Nephron (organoid): Measurements from ENCODE around the gene GJA10.

Experiments used
- H3K27ac Mint-ChIP-seq, 3 experiments: 2 replicates each; pipeline ENCODE4 v1.8.0; 2020; ENCODE audit warnings: mixed read lengths in 3 of 3, mild to moderate bottlenecking in 2 of 3, moderate library complexity in 1 of 3
- H3K27me3 Mint-ChIP-seq: 2 replicates; pipeline ENCODE4 v1.8.0; 2021; ENCODE audit warnings: low read depth, mild to moderate bottlenecking, moderate library complexity, mixed read lengths
- H3K36me3 Mint-ChIP-seq: 2 replicates; pipeline ENCODE4 v1.8.0; 2020; ENCODE audit warnings: low read depth, mixed read lengths
- H3K4me1 Mint-ChIP-seq: 2 replicates; pipeline ENCODE4 v1.8.0; 2020; ENCODE audit warnings: mixed read lengths
- H3K4me3 Mint-ChIP-seq, 3 experiments: 2 replicates each; pipeline ENCODE4 v1.8.0; 2020; ENCODE audit warnings: mild to moderate bottlenecking in 3 of 3, mixed read lengths in 3 of 3, moderate library complexity in 2 of 3
- H3K9me3 Mint-ChIP-seq: 2 replicates; pipeline ENCODE4 v1.8.0; 2020; ENCODE audit warnings: mixed read lengths
- CTCF ChIP-seq, 3 experiments: fragments of 200-600 bp; sonication (generic); IDR thresholded peaks; one replicate each; pipeline ENCODE4 v1.5.0; 2021; ENCODE audit warnings: antibody characterized with exemption in 3 of 3; ENCODE audit not compliant: unreplicated experiment in 3 of 3

Gene GJA10

GRCh38 chr6:89940225-89941027, 46.2 kb downstream of the GJA10 start:
- H3K27me3 Mint-ChIP-seq, result no peaks in the 10 kb centered on the region
- peaks cover 13% of the 10 kb centered on the region for H3K36me3 Mint-ChIP-seq
- peak overlapping the region in 1 of 3 experiments; percentile 1 for H3K27ac Mint-ChIP-seq
- peaks cover 30% of the 10 kb centered on the region for H3K4me1 Mint-ChIP-seq
- peak; percentile 74 to 83 (median 74) for TF ChIP-seq CTCF (IDR thresholded peaks at IDR 0.05; ENCODE audit: unreplicated experiment in 3 of 3)
- H3K4me3 Mint-ChIP-seq, result no peak overlapping the region
- no peaks in the 10 kb centered on the region for H3K9me3 Mint-ChIP-seq

- Mint-ChIP-seq H3K9me3 (no peaks in the 10 kb centered on the region), H3K4me3 (peak overlapping the region in 2 of 3 experiments; percentile 2 to 38), H3K36me3 (peaks cover 10% of the 10 kb centered on the region), H3K4me1 (peaks cover 30% of the 10 kb centered on the region), H3K27ac (peak overlapping the region; percentile 56 to 83 (median 71)), H3K27me3 (no peaks in the 10 kb centered on the region)
- TF ChIP-seq CTCF (IDR thresholded peaks at IDR 0.05; ENCODE audit: unreplicated experiment in 3 of 3), result no peak
These were observed 46.9 kb downstream of the GJA10 start for GRCh38 chr6:89941031-89941762.

GRCh38 chr6:89941763-89942497, 47.7 kb downstream of the GJA10 start:
- no peak for TF ChIP-seq CTCF (IDR thresholded peaks at IDR 0.05; ENCODE audit: unreplicated experiment in 3 of 3)
- H3K4me3 Mint-ChIP-seq, result peak overlapping the region in 2 of 3 experiments; percentile 2 to 38
- H3K4me1 Mint-ChIP-seq, result peaks cover 30% of the 10 kb centered on the region
- H3K27me3 Mint-ChIP-seq, result no peaks in the 10 kb centered on the region
- peak overlapping the region; percentile 56 to 83 (median 71) for H3K27ac Mint-ChIP-seq
- H3K9me3 Mint-ChIP-seq, result no peaks in the 10 kb centered on the region
- H3K36me3 Mint-ChIP-seq, result peaks cover 6% of the 10 kb centered on the region

GRCh38 chr6:89942601-89943000, 48.3 kb downstream of the GJA10 start:
- Mint-ChIP-seq H3K36me3 (peaks cover 10% of the 10 kb centered on the region), H3K27ac (peak overlapping the region in 1 of 3 experiments; percentile 83), H3K27me3 (no peaks in the 10 kb centered on the region), H3K4me3 (no peak overlapping the region), H3K4me1 (peaks cover 30% of the 10 kb centered on the region), H3K9me3 (no peaks in the 10 kb centered on the region)
- no peak for TF ChIP-seq CTCF (IDR thresholded peaks at IDR 0.05; ENCODE audit: unreplicated experiment in 3 of 3)

GRCh38 chr6:89944181-89944755, 50.0 kb downstream of the GJA10 start:
- Mint-ChIP-seq H3K4me3 (no peak overlapping the region), H3K27ac (no peak overlapping the region), H3K9me3 (no peaks in the 10 kb centered on the region), H3K4me1 (peaks cover 30% of the 10 kb centered on the region), H3K36me3 (peaks cover 11% of the 10 kb centered on the region), H3K27me3 (no peaks in the 10 kb centered on the region)
- TF ChIP-seq CTCF (IDR thresholded peaks at IDR 0.05; ENCODE audit: unreplicated experiment in 3 of 3), result no peak
